ENCODE results near the gene PLAU. TPM values are rescaled to one million over a fixed set of nuclear protein-coding genes. Genes with fewer than 3 reads are reported as not detected.

Gene PLAU
- total and polyA plus RNA-seq, 9 of the 15 experiments (the other 6 are each of a cell fraction or from before 2014, with no cell fraction given) = 2.1 to 16.9 (median 3.3) TPM

- no peak for ATAC-seq
- in situ Hi-C loops (cut with MboI) (no loop called here), intact Hi-C loops (cut with micrococcal nuclease) (loop anchor here (2.0 to 5.0 kb wide), 2 partner anchors 43 to 102 kb away; partner anchors contain the start of gene VCL)
- FAIRE-seq = no peak
- H3K9me3 ChIP-seq (replicated peaks; ENCODE audit: control insufficient read depth, insufficient read depth, low read depth, low read length) = no peaks in the 10 kb centered on the region
- TF ChIP-seq THRAP3 (IDR thresholded peaks at IDR 0.05; ENCODE audit: borderline replicate concordance) (0 out of 2 replicates have a peak, but pooled peaks have one; percentile 47), CREB1 (IDR thresholded peaks at IDR 0.05) (no peak), CREB1 (CRISPR knock-in tag; IDR thresholded peaks at IDR 0.05) (no peak), MNT (conservative IDR thresholded peaks at IDR 0.05) (no peak), GTF2E2 (tag; IDR thresholded peaks at IDR 0.05) (0 out of 2 replicates have a peak, but pooled peaks have one; percentile 4), NCOR1 (IDR thresholded peaks at IDR 0.05) (0 out of 2 replicates have a peak, but pooled peaks have one; percentile 19)
- TF ChIP-seq, protein P1, sequence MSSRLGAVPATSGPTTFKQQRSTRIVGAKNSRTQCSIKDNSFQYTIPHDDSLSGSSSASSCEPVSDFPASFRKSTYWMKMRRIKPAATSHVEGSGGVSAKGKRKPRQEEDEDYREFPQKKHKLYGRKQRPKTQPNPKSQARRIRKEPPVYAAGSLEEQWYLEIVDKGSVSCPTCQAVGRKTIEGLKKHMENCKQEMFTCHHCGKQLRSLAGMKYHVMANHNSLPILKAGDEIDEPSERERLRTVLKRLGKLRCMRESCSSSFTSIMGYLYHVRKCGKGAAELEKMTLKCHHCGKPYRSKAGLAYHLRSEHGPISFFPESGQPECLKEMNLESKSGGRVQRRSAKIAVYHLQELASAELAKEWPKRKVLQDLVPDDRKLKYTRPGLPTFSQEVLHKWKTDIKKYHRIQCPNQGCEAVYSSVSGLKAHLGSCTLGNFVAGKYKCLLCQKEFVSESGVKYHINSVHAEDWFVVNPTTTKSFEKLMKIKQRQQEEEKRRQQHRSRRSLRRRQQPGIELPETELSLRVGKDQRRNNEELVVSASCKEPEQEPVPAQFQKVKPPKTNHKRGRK (tag; IDR thresholded peaks at IDR 0.05) = peak; percentile 79
- no peak overlapping the region for H2AFZ ChIP-seq (ENCODE audit: low read depth, low read length)
- no peaks in the 10 kb centered on the region for H3K36me3 ChIP-seq (ENCODE audit: control insufficient read depth, insufficient read depth, low read length)
- CTCF ChIA-PET (ENCODE audit: low intra/inter-chr PET ratio) = no interaction called here
- H3K79me2 ChIP-seq (ENCODE audit: control insufficient read depth, insufficient read depth, low read length) = no peaks in the 10 kb centered on the region
- peak overlapping the region; percentile 72; the same call in 2 of the 3 replicates for H3K27ac ChIP-seq (ENCODE audit: extremely low read depth, low read depth, low read length)
- no peak overlapping the region for H3K4me3 ChIP-seq
- H3K9ac ChIP-seq (ENCODE audit: insufficient read depth in 1 of 2, low read depth in 2 of 2, low read length in 2 of 2) = peak overlapping the region in 1 of 2 experiments; percentile 59; a peak in 2 of 4 replicates
- no peak overlapping the region for H3K4me2 ChIP-seq (ENCODE audit: insufficient read depth, low read length)
- no peaks in the 10 kb centered on the region for H4K20me1 ChIP-seq (replicated peaks; ENCODE audit: control insufficient read depth, insufficient read depth, low read length)
- no peaks in the 10 kb centered on the region for H3K27me3 ChIP-seq (ENCODE audit: control insufficient read depth in 2 of 2, insufficient read depth in 2 of 2, low read length in 2 of 2)
- H3K4me1 ChIP-seq (replicated peaks in 1 of 2; ENCODE audit: control insufficient read depth in 2 of 2, insufficient read depth in 2 of 2, low read length in 2 of 2) = peaks cover 29 to 34% of the 10 kb centered on the region in 2 experiments
- POLR2A ChIA-PET = interaction anchor here (1.4 kb wide), 1 partner anchor 76 kb away, joined by 4 read pairs; no protein-coding TSS in a partner anchor
- no TSS peak for BruUV-seq (replicated peaks)
- 86% methylated on average over 2 of the region's 2 CpGs for WGBS (ENCODE audit: insufficient coverage, low coverage, missing lambda C conversion rate)
- H3K9me1 ChIP-seq (ENCODE audit: control insufficient read depth, insufficient read depth, low read length) = no peaks in the 10 kb centered on the region
- DNase-seq (ENCODE audit: extremely low read depth in 1 of 4, low spot score in 3 of 4) = no peak
Measured at GRCh38 chr10:73955719-73956118, 44.8 kb downstream of the PLAU start.

Measured in K562 (cell line).